Sigmoid colon (tissue), 7 donors: ENCODE results near the gene TAS2R20. TPM values are rescaled to one million over a fixed set of nuclear protein-coding genes. Genes with fewer than 3 reads are reported as not detected.

Experiments used
- DNase-seq: peaks from one replicate; pipeline ENCODE4 v3.0.0-alpha.2; 2019
- H3K27ac ChIP-seq, 4 donors: fragments of 200-600 bp; sonication (generic); one replicate each; pipeline ENCODE4 v1.5.1; 2016 to 2019; ENCODE audit warnings: mild to moderate bottlenecking in 1 of 4
- H3K27me3 ChIP-seq, 3 donors: fragments of 200-600 bp; sonication (generic); one replicate each; pipeline ENCODE4 v1.5.1; 2019; ENCODE audit warnings: mild to moderate bottlenecking in 1 of 3
- H3K36me3 ChIP-seq, 4 donors: fragments of 200-600 bp; sonication (generic); one replicate each; pipeline ENCODE4 v1.5.1; 2016 to 2019
- H3K4me1 ChIP-seq, 4 donors: fragments of 200-600 bp; sonication (generic); one replicate each; pipeline ENCODE4 v1.5.1; 2017 to 2019
- H3K4me3 ChIP-seq, 4 donors: fragments of 200-600 bp; sonication (generic); one replicate each; pipeline ENCODE4 v1.5.1; 2017 to 2019; ENCODE audit warnings: mild to moderate bottlenecking in 2 of 4, moderate library complexity in 1 of 4
- H3K9me3 ChIP-seq, 4 donors: fragments of 200-600 bp in 3 of 4; sonication (generic) in 3 of 4; one replicate each; pipeline versions ENCODE4 v1.5.1 to v1.6.1; 2013 to 2019
- EP300 ChIP-seq, 4 donors: sonication (generic); formaldehyde crosslinking; IDR thresholded peaks; one replicate each; pipeline ENCODE4 v1.6.1; 2017; ENCODE audit warnings: antibody characterized with exemption in 4 of 4
- POLR2A ChIP-seq, 2 donors: fragments of 450-650 bp; IDR thresholded peaks; one replicate each; pipeline ENCODE4 v1.6.1; 2016; ENCODE audit warnings: antibody characterized with exemption in 2 of 2, mild to moderate bottlenecking in 2 of 2, moderate library complexity in 2 of 2
- POLR2AphosphoS5 ChIP-seq, 4 donors: sonication (generic); formaldehyde crosslinking; IDR thresholded peaks; one replicate each; pipeline ENCODE4 v1.6.1; 2017; ENCODE audit warnings: antibody characterized with exemption in 4 of 4
- WGBS, 2 donors: extraction: QIAGEN DNeasy Blood & Tissue Kit; methylation state at CpG; one replicate each; pipeline ENCODE4 v1.1.7; 2013; 5-methylcytosine and 5-hydroxymethylcytosine counted together
- intact Hi-C: fragments of 100-400 bp; cut with DNase I; formaldehyde crosslinking; loops from one replicate; pipeline ENCODE4 v1.15.1; 2023
- polyA plus RNA-seq, 3 donors: library from polyadenylated mRNA; stranded (reverse); fragments of 200-250 nt; gene quantifications; one replicate each; pipeline ENCODE4 v1.2.3, GENCODE V29; 2013
- total RNA-seq, 4 donors: library from RNA; depleted of rRNA; stranded (reverse); fragments of >200 nt; gene quantifications; one replicate each; pipeline ENCODE4 v1.1.0, GENCODE V29; 2016
- TF ChIP-seq, protein P1 (sequence below), 4 experiments: fragments of 450-650 bp in 3 of 4; fragments of 200-600 bp in 1 of 4; IDR thresholded peaks; one replicate each; pipeline ENCODE4 v1.5.1; 2016 to 2019; ENCODE audit warnings: antibody characterized with exemption in 4 of 4, mild to moderate bottlenecking in 3 of 4, moderate library complexity in 2 of 4
- donor health status: healthy with polysubstance abuse.
- donor health status: Bipolar disorder and iron deficiency.
- donor health status: healthy.

The TAS2R20 gene
- total and polyA plus RNA-seq, 7 donors: 0.50 to 6.4 (median 3.5) TPM; not detected in 2

DNA sequence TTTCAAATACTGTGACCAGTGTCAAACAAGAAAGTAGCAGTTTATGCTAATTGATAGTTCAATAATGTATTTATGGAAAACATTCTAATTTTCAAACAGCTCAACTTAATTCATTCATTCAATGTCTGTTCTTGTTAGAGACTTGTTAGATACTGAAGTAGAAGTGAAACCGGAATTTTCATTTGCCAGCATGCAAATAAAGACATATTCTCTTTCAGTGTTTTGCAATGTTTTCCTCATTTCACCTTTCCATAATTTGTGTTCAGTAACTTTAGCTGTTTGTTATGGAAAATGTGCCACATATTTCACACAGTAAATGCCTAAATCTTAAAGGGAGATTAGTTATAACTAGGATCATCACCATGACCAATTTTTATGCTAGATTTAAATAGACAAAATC is 32.6 kb downstream of the TAS2R20 start:
- H3K27ac ChIP-seq: no peak overlapping the region
- no peaks in the 10 kb centered on the region for H3K36me3 ChIP-seq
- 93 to 98% methylated on average over 1 of the region's 1 CpG for WGBS, 2 donors
- intact Hi-C loops: no loop called here
- TF ChIP-seq EP300 (IDR thresholded peaks at IDR 0.05) (no peak), POLR2A (IDR thresholded peaks at IDR 0.05) (no peak), POLR2AphosphoS5 (IDR thresholded peaks at IDR 0.05) (no peak)
- TF ChIP-seq, protein P1, sequence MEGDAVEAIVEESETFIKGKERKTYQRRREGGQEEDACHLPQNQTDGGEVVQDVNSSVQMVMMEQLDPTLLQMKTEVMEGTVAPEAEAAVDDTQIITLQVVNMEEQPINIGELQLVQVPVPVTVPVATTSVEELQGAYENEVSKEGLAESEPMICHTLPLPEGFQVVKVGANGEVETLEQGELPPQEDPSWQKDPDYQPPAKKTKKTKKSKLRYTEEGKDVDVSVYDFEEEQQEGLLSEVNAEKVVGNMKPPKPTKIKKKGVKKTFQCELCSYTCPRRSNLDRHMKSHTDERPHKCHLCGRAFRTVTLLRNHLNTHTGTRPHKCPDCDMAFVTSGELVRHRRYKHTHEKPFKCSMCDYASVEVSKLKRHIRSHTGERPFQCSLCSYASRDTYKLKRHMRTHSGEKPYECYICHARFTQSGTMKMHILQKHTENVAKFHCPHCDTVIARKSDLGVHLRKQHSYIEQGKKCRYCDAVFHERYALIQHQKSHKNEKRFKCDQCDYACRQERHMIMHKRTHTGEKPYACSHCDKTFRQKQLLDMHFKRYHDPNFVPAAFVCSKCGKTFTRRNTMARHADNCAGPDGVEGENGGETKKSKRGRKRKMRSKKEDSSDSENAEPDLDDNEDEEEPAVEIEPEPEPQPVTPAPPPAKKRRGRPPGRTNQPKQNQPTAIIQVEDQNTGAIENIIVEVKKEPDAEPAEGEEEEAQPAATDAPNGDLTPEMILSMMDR (IDR thresholded peaks at IDR 0.05): no peak
- DNase-seq: no peak
- no peaks in the 10 kb centered on the region for H3K27me3 ChIP-seq
- H3K4me3 ChIP-seq: no peak overlapping the region
- no peaks in the 10 kb centered on the region for H3K4me1 ChIP-seq
- no peaks in the 10 kb centered on the region for H3K9me3 ChIP-seq

DNA sequence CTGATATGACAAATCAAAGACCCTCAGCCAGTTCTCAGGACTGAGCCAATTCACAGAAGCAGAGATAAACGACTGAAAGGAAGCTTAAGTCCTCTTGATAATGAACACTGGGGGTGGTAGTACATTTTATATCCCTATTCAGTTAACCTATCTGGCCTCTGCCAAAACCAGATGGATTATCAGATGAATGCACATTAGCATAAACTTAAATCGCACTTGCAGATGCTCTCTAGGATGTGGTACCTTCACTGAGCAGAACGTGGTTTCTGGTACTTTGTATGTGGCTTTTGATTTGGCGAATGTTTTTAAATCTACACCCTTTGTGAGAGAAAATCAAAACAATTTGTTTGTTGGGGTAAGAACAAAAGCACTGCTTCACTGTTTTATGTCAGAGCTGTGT is 37.9 kb downstream of the TAS2R20 start:
- Histone ChIP-seq H3K27me3 (no peaks in the 10 kb centered on the region), H3K9me3 (no peaks in the 10 kb centered on the region), H3K4me3 (no peak overlapping the region), H3K27ac (no peak overlapping the region), H3K36me3 (no peaks in the 10 kb centered on the region), H3K4me1 (no peaks in the 10 kb centered on the region)
- TF ChIP-seq POLR2AphosphoS5 (IDR thresholded peaks at IDR 0.05): no peak
- TF ChIP-seq EP300 (IDR thresholded peaks at IDR 0.05): no peak
- TF ChIP-seq, protein P1 (IDR thresholded peaks at IDR 0.05): no peak
- no peak for TF ChIP-seq POLR2A (IDR thresholded peaks at IDR 0.05)
- 57 to 74% methylated on average over 4 of the region's 4 CpGs for WGBS, 2 donors
- intact Hi-C loops: no loop called here
- no peak for DNase-seq

DNA sequence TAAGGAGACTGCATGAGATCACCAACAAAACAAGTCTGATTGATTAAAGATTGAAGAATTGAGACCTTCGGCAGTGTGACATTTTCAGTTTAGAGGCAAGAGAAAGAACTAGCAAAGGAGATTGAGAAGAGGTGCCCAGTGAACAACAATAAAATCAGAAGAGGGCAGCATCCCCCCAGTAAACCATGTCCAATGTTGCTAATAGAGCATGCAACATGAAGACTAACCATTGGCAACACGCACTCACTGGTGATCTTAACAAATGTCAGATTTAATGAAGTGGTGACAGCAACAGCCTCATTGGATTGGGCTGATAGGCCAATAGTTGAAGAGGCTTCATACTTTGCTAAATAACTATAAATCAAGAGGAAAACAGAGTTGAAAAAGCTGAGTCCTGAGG is 38.3 kb downstream of the TAS2R20 start:
- H3K4me3 ChIP-seq: no peak overlapping the region
- WGBS, 2 donors: 94 to 96% methylated on average over 2 of the region's 2 CpGs
- H3K4me1 ChIP-seq: no peaks in the 10 kb centered on the region
- no peak for DNase-seq
- TF ChIP-seq, protein P1 (IDR thresholded peaks at IDR 0.05): no peak
- TF ChIP-seq EP300 (IDR thresholded peaks at IDR 0.05): no peak
- no peak for TF ChIP-seq POLR2A (IDR thresholded peaks at IDR 0.05)
- TF ChIP-seq POLR2AphosphoS5 (IDR thresholded peaks at IDR 0.05): no peak
- H3K36me3 ChIP-seq: no peaks in the 10 kb centered on the region
- intact Hi-C loops: no loop called here
- no peak overlapping the region for H3K27ac ChIP-seq
- H3K9me3 ChIP-seq: no peaks in the 10 kb centered on the region
- no peaks in the 10 kb centered on the region for H3K27me3 ChIP-seq

DNA sequence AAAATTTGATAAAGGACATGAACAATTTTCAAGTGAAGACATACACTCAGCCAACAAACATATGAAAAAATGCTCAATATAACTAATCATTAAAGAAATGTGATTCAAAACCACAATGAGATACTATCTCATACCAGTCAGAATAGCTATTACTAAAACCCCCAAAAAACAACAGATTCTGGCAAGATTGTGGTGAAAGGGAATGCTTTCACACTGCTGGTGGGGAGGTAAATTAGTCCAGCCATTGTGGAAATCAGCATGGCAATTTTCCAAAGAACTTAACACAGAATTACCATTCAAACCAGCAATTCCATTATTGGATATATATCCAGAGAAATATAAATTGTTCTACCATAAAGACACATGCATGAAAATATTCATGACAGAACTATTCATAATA is 40.4 kb downstream of the TAS2R20 start:
- TF ChIP-seq, protein P1 (IDR thresholded peaks at IDR 0.05): no peak
- TF ChIP-seq EP300 (IDR thresholded peaks at IDR 0.05): no peak
- no peak for TF ChIP-seq POLR2A (IDR thresholded peaks at IDR 0.05)
- no peak for TF ChIP-seq POLR2AphosphoS5 (IDR thresholded peaks at IDR 0.05)
- no peaks in the 10 kb centered on the region for H3K36me3 ChIP-seq
- no peaks in the 10 kb centered on the region for H3K4me1 ChIP-seq
- no peaks in the 10 kb centered on the region for H3K27me3 ChIP-seq
- intact Hi-C loops: no loop called here
- no peak overlapping the region for H3K4me3 ChIP-seq
- H3K9me3 ChIP-seq: no peaks in the 10 kb centered on the region
- H3K27ac ChIP-seq: no peak overlapping the region
- DNase-seq: no peak

DNA sequence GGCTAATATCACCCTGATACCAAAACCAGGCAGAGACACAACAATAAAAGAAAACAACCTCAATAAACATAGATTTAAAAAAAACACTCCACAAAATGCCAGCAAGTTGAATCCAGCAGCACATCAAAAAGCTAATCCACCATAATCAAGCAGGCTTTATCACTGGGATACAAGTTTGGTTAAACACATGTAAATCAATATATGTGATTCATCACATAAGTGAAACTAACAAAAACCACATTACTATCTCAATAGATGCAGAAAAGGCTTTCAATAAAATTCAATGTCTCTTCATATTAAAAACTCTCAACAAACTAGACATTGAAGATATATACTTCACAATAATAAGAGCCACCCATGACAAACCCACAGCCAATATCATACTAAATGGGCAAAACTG is 42.0 kb downstream of the TAS2R20 start:
- no peak for DNase-seq

More for the DNA sequence above, 42.0 kb downstream of the TAS2R20 start:
- Histone ChIP-seq H3K27me3 (no peaks in the 10 kb centered on the region), H3K36me3 (no peaks in the 10 kb centered on the region), H3K27ac (no peak overlapping the region), H3K4me1 (no peaks in the 10 kb centered on the region), H3K9me3 (no peaks in the 10 kb centered on the region), H3K4me3 (no peak overlapping the region)
- intact Hi-C loops: no loop called here
- TF ChIP-seq POLR2A (IDR thresholded peaks at IDR 0.05): no peak
- TF ChIP-seq POLR2AphosphoS5 (IDR thresholded peaks at IDR 0.05): no peak
- TF ChIP-seq EP300 (IDR thresholded peaks at IDR 0.05): no peak
- TF ChIP-seq, protein P1 (IDR thresholded peaks at IDR 0.05): no peak
